HCT116 (cell line): ENCODE data around the gene IQCB1. TPM values are rescaled to one million over a fixed set of nuclear protein-coding genes. Genes with fewer than 3 reads are reported as not detected.

ENCODE experiments used
- ATAC-seq: fragments of 200-7000 bp; cut with Tn5 transposase; 2 replicates; pipeline ENCODE4 v1.9.1; 2020; ENCODE audit warnings: mild to moderate bottlenecking, moderate library complexity
- BruUV-seq: library from RNA; stranded (reverse); fragments of 400-500 nt; replicated peaks from 2 replicates; lab custom pipeline; 2021; lab: Mats Ljungman, UMichigan
- CTCF ChIA-PET: fragments of 300-600 bp; sonication (Branson Sonifier 250); formaldehyde crosslinking; loops from one replicate; lab custom pipeline; 2021; ENCODE audit warnings: antibody characterized with exemption; lab: Charles Lee
- POLR2A ChIA-PET: fragments of 300-600, 350-600 bp; sonication (Branson Sonifier 250); formaldehyde crosslinking; loops from one replicate; lab custom pipeline; 2021; ENCODE audit warnings: antibody characterized with exemption; lab: Charles Lee
- RAD21 ChIA-PET, 2 experiments: fragments of 300-600 bp; sonication (Branson Sonifier 250); formaldehyde crosslinking; loops; one replicate each; lab custom pipeline; 2023; ENCODE audit warnings: low total read pairs in 2 of 2; ENCODE audit not compliant: uncharacterized antibody in 2 of 2, unreplicated experiment in 2 of 2, low non-redundant PET in 1 of 2; lab: Charles Lee
- DNase-seq: peaks from one replicate; pipeline ENCODE4 v3.0.0-alpha.2; 2010; ENCODE audit warnings: low read depth, low spot score
- H2AFZ ChIP-seq: fragments of 200-600 bp; shearing (Covaris generic), sonication (generic); 2 replicates; pipeline ENCODE4 v1.6.1; 2017; ENCODE audit warnings: low read depth, mixed run types, mixed read lengths, antibody characterized with exemption, low read length; ENCODE audit not compliant: poor library complexity, severe bottlenecking
- H3K27ac ChIP-seq: 2 replicates; pipeline ENCODE4 v1.5.1; 2012; ENCODE audit warnings: low read depth, low read length
- H3K27me3 ChIP-seq: fragments of 200-600 bp; sonication (generic); 2 replicates; pipeline ENCODE4 v1.6.1; 2016; ENCODE audit warnings: mixed run types, low read length, mixed read lengths; ENCODE audit not compliant: insufficient read depth
- H3K36me3 ChIP-seq, 2 experiments: fragments of 200-500 bp in 1 of 2; fragments of 200-600 bp in 1 of 2; sonication (Bioruptor generic) in 1 of 2; sonication (generic) in 1 of 2; 2 replicates each; pipeline versions ENCODE4 v1.5.1 to v1.6.1; 2014 to 2016; ENCODE audit warnings: low read length in 2 of 2, inconsistent platforms in 1 of 2, mixed read lengths in 1 of 2, mixed run types in 1 of 2; ENCODE audit not compliant: insufficient read depth in 2 of 2, control insufficient read depth in 1 of 2
- H3K4me1 ChIP-seq, 2 experiments: fragments of 200-600 bp in 1 of 2; sonication (generic) in 1 of 2; 2 replicates each; pipeline versions ENCODE4 v1.5.1 to v1.6.1; 2012 to 2017; ENCODE audit warnings: low read length in 2 of 2, inconsistent platforms in 1 of 2, mild to moderate bottlenecking in 1 of 2, mixed read lengths in 1 of 2, mixed run types in 1 of 2, moderate library complexity in 1 of 2; ENCODE audit not compliant: insufficient read depth in 2 of 2, control insufficient read depth in 1 of 2
- H3K4me2 ChIP-seq: fragments of 200-600 bp; sonication (generic); 2 replicates; pipeline ENCODE4 v1.6.1; 2017; ENCODE audit warnings: mixed run types, low read length, mixed read lengths
- H3K4me3 ChIP-seq, 2 experiments: fragments of 200-600 bp in 1 of 2; sonication (generic) in 1 of 2; replicated peaks in 1 of 2; 2 replicates each; pipeline ENCODE4 v1.5.1; 2011 to 2016; ENCODE audit warnings: low read length in 2 of 2, control low read depth in 1 of 2, low read depth in 1 of 2, mild to moderate bottlenecking in 1 of 2, mixed read lengths in 1 of 2, mixed run types in 1 of 2
- H3K79me2 ChIP-seq: fragments of 200-600 bp; sonication (generic); 2 replicates; pipeline ENCODE4 v1.6.1; 2017; ENCODE audit warnings: mild to moderate bottlenecking, mixed run types, low read length, moderate library complexity, mixed read lengths; ENCODE audit not compliant: insufficient read depth
- H3K9ac ChIP-seq: fragments of 200-600 bp; sonication (generic); 2 replicates; pipeline ENCODE4 v1.6.1; 2016; ENCODE audit warnings: low read length, mixed read lengths
- H3K9me2 ChIP-seq: fragments of 200-600 bp; sonication (generic), shearing (Covaris generic); 2 replicates; pipeline ENCODE4 v1.6.1; 2017; ENCODE audit warnings: mixed run types, mild to moderate bottlenecking, moderate library complexity; ENCODE audit not compliant: insufficient read depth
- H3K9me3 ChIP-seq, 2 experiments: fragments of 200-500 bp in 1 of 2; fragments of 200-600 bp in 1 of 2; sonication (Bioruptor generic) in 1 of 2; sonication (generic) in 1 of 2; 2 replicates each; pipeline ENCODE4 v1.6.1; 2014 to 2017; ENCODE audit warnings: low read length in 2 of 2, mixed read lengths in 2 of 2, inconsistent platforms in 1 of 2, low read depth in 1 of 2, mild to moderate bottlenecking in 1 of 2, mixed run types in 1 of 2, moderate library complexity in 1 of 2; ENCODE audit not compliant: control insufficient read depth in 1 of 2, insufficient read depth in 1 of 2
- H4K20me1 ChIP-seq: fragments of 200-600 bp; sonication (generic), shearing (Covaris generic); 2 replicates; pipeline ENCODE4 v1.6.1; 2017; ENCODE audit warnings: mixed run types, mild to moderate bottlenecking, moderate library complexity; ENCODE audit not compliant: insufficient read depth
- CEBPB ChIP-seq: IDR thresholded peaks from 2 replicates; pipeline ENCODE4 v1.6.1; 2012; ENCODE audit warnings: low read depth
- FOSL1 ChIP-seq: IDR thresholded peaks from 2 replicates; pipeline ENCODE4 v1.6.1; 2012; ENCODE audit warnings: low read depth
- JUND ChIP-seq: IDR thresholded peaks from 2 replicates; pipeline ENCODE4 v1.6.1; 2012
- REST ChIP-seq: IDR thresholded peaks from 2 replicates; pipeline ENCODE4 v1.6.1; 2012; ENCODE audit warnings: low read depth
- SP1 ChIP-seq: IDR thresholded peaks from 2 replicates; pipeline ENCODE4 v1.6.1; 2012; ENCODE audit warnings: low read depth
- SRF ChIP-seq: IDR thresholded peaks from 2 replicates; pipeline ENCODE4 v1.6.1; 2012; ENCODE audit warnings: low read depth
- ZBTB33 ChIP-seq: IDR thresholded peaks from 2 replicates; pipeline ENCODE4 v1.6.1; 2011; ENCODE audit warnings: mild to moderate bottlenecking, low read length, moderate library complexity; ENCODE audit not compliant: insufficient replicate concordance; ENCODE audit errors: extremely low read depth
- ZFX ChIP-seq: fragments of 450-650 bp; IDR thresholded peaks from 2 replicates; pipeline ENCODE4 v1.6.1; 2017
- intact Hi-C: fragments of 100-400 bp; cut with micrococcal nuclease; formaldehyde crosslinking; loops from 2 replicates; pipeline ENCODE4 v1.10.0; 2022
- total RNA-seq: library from RNA; stranded (reverse); gene quantifications from one replicate; pipeline ENCODE4 v1.2.1, GENCODE V29; 2021; ENCODE audit not compliant: unreplicated experiment

The IQCB1 gene
- total RNA-seq, 1 experiment from 2014 or later = 22.2 TPM

GRCh38 chr3:121748680-121749275, 86.1 kb downstream of the IQCB1 start:
- H3K27me3 ChIP-seq = no peaks in the 10 kb centered on the region
- ChIA-PET RAD21 (no interaction called here), CTCF (no interaction called here), POLR2A (interaction anchor here (1.4 kb wide), 1 partner anchor 247 kb away, joined by 3 read pairs; no protein-coding TSS in a partner anchor)
- DNase-seq = no peak
- H3K9me2 ChIP-seq = no peaks in the 10 kb centered on the region
- H3K9ac ChIP-seq = peak overlapping the region; percentile 81
- TF ChIP-seq SP1 = no peak
- no peak for TF ChIP-seq ZFX
- TF ChIP-seq REST = no peak
- no peak for TF ChIP-seq FOSL1
- TF ChIP-seq JUND = no peak
- no peak for TF ChIP-seq CEBPB
- TF ChIP-seq SRF = no peak
- no peak for TF ChIP-seq ZBTB33
- H3K4me3 ChIP-seq = peak overlapping the region; percentile 72 to 84
- H3K27ac ChIP-seq = peak overlapping the region; percentile 50
- no peaks in the 10 kb centered on the region for H3K9me3 ChIP-seq
- peak overlapping the region; percentile 77 for H3K4me2 ChIP-seq
- ATAC-seq = peak; percentile 54
- intact Hi-C loops = no loop called here
- H3K4me1 ChIP-seq = peaks cover 3 to 17% of the 10 kb centered on the region in 2 experiments; a peak in 2 of 4 replicates
- H3K36me3 ChIP-seq = no peaks in the 10 kb centered on the region
- BruUV-seq = no TSS peak
- peaks cover 40% of the 10 kb centered on the region for H3K79me2 ChIP-seq
- H2AFZ ChIP-seq = no peak overlapping the region
- H4K20me1 ChIP-seq = no peaks in the 10 kb centered on the region; the same call in 1 of the 2 replicates
